H9 (cell line): ENCODE results near the gene SLC26A6. TPM values are rescaled to one million over a fixed set of nuclear protein-coding genes. Genes with fewer than 3 reads are reported as not detected.

Experiments
- DNase-seq: peaks from one replicate; pipeline ENCODE4 v3.0.0-alpha.2; 2017
- H2AFZ ChIP-seq: one replicate; pipeline ENCODE4 v1.6.1; 2013; ENCODE audit warnings: mild to moderate bottlenecking, low read length, control low read depth, moderate library complexity
- H2AK5ac ChIP-seq: 2 replicates; pipeline ENCODE4 v1.6.1; 2013; ENCODE audit warnings: low read length, control low read depth, mixed read lengths; ENCODE audit not compliant: insufficient read length
- H2BK120ac ChIP-seq: one replicate; pipeline ENCODE4 v1.6.1; 2013; ENCODE audit warnings: low read depth, mild to moderate bottlenecking, low read length, control low read depth, inconsistent platforms; ENCODE audit not compliant: poor library complexity, severe bottlenecking
- H2BK12ac ChIP-seq: 2 replicates; pipeline ENCODE4 v1.6.1; 2013; ENCODE audit warnings: low read length, control low read depth, mixed read lengths, low read depth; ENCODE audit not compliant: insufficient read length
- H2BK15ac ChIP-seq: 2 replicates; pipeline ENCODE4 v1.6.1; 2013; ENCODE audit warnings: low read depth, low read length, control low read depth
- H2BK20ac ChIP-seq: one replicate; pipeline ENCODE4 v1.6.1; 2013; ENCODE audit warnings: low read depth, mild to moderate bottlenecking, low read length, control low read depth, inconsistent platforms; ENCODE audit not compliant: poor library complexity, severe bottlenecking
- H2BK5ac ChIP-seq: 2 replicates; pipeline ENCODE4 v1.6.1; 2013; ENCODE audit warnings: low read length, control low read depth, mixed read lengths; ENCODE audit not compliant: insufficient read length
- H3K14ac ChIP-seq: 2 replicates; pipeline ENCODE4 v1.6.1; 2013; ENCODE audit warnings: low read length, control low read depth; ENCODE audit not compliant: insufficient read depth
- H3K18ac ChIP-seq: 2 replicates; pipeline ENCODE4 v1.6.1; 2013; ENCODE audit warnings: low read depth, mild to moderate bottlenecking, mixed read lengths, low read length, control low read depth; ENCODE audit not compliant: insufficient read length
- H3K23ac ChIP-seq: 2 replicates; pipeline ENCODE4 v1.6.1; 2013; ENCODE audit warnings: low read length, control low read depth, mixed read lengths, low read depth; ENCODE audit not compliant: insufficient read length
- H3K23me2 ChIP-seq: 2 replicates; pipeline ENCODE4 v1.6.1; 2013; ENCODE audit warnings: low read depth, mild to moderate bottlenecking, mixed read lengths, low read length, control low read depth; ENCODE audit not compliant: insufficient read length, poor library complexity, severe bottlenecking
- H3K27ac ChIP-seq: 2 replicates; pipeline ENCODE4 v1.5.1; 2013; ENCODE audit warnings: low read length, control low read depth, mixed read lengths, low read depth; ENCODE audit not compliant: insufficient read length
- H3K27me3 ChIP-seq: 2 replicates; pipeline ENCODE4 v1.6.1; 2013; ENCODE audit warnings: low read length, control low read depth, inconsistent platforms; ENCODE audit not compliant: insufficient read depth
- H3K4ac ChIP-seq: 2 replicates; pipeline ENCODE4 v1.6.1; 2013; ENCODE audit warnings: low read depth, mild to moderate bottlenecking, control low read depth, inconsistent platforms, low read length, moderate library complexity
- H3K4me1 ChIP-seq: 2 replicates; pipeline ENCODE4 v1.6.1; 2013; ENCODE audit warnings: low read length, control low read depth, inconsistent platforms; ENCODE audit not compliant: insufficient read depth
- H3K4me2 ChIP-seq: 2 replicates; pipeline ENCODE4 v1.6.1; 2013; ENCODE audit warnings: low read length, control low read depth, mixed read lengths; ENCODE audit not compliant: insufficient read length, insufficient read depth
- H3K56ac ChIP-seq: 2 replicates; pipeline ENCODE4 v1.6.1; 2013; ENCODE audit warnings: low read depth, mild to moderate bottlenecking, mixed read lengths, low read length, control low read depth; ENCODE audit not compliant: insufficient read length
- H3K79me1 ChIP-seq: 2 replicates; pipeline ENCODE4 v1.6.1; 2013; ENCODE audit warnings: low read depth, mild to moderate bottlenecking, moderate library complexity, low read length, control low read depth, inconsistent platforms; ENCODE audit not compliant: insufficient read depth, poor library complexity, severe bottlenecking
- H3K79me2 ChIP-seq: 2 replicates; pipeline ENCODE4 v1.6.1; 2013; ENCODE audit warnings: low read length, control low read depth, inconsistent platforms; ENCODE audit not compliant: insufficient read depth
- H3K9ac ChIP-seq: 2 replicates; pipeline ENCODE4 v1.6.1; 2013; ENCODE audit warnings: low read length, control low read depth, mixed read lengths; ENCODE audit not compliant: insufficient read length; ENCODE audit errors: extremely low read depth
- H3K9me3 ChIP-seq: one replicate; pipeline ENCODE4 v1.6.1; 2013; ENCODE audit warnings: low read depth, low read length, inconsistent platforms; ENCODE audit not compliant: control insufficient read depth
- H3T11ph ChIP-seq: one replicate; pipeline ENCODE4 v1.6.1; 2013; ENCODE audit warnings: mild to moderate bottlenecking, low read length, control low read depth, inconsistent platforms
- H4K20me1 ChIP-seq: one replicate; pipeline ENCODE4 v1.6.1; 2013; ENCODE audit not compliant: control insufficient read depth, insufficient read length, insufficient read depth
- H4K5ac ChIP-seq: 2 replicates; pipeline ENCODE4 v1.6.1; 2013; ENCODE audit warnings: low read depth, mild to moderate bottlenecking, mixed read lengths, low read length, control low read depth; ENCODE audit not compliant: insufficient read length
- H4K8ac ChIP-seq: replicated peaks from 2 replicates; pipeline ENCODE4 v1.6.1; 2013; ENCODE audit warnings: low read length, control low read depth, mixed read lengths, low read depth; ENCODE audit not compliant: insufficient read length
- H4K91ac ChIP-seq: 2 replicates; pipeline ENCODE4 v1.6.1; 2013; ENCODE audit warnings: low read depth, mild to moderate bottlenecking, moderate library complexity, mixed read lengths, low read length, control low read depth; ENCODE audit not compliant: insufficient read length
- H3K27ac Mint-ChIP-seq, 3 experiments: 2 replicates in 2 of 3; 3 replicates in 1 of 3; pipeline ENCODE4 v1.8.0; 2020 to 2021; ENCODE audit warnings: mixed read lengths in 3 of 3, mild to moderate bottlenecking in 1 of 3, moderate library complexity in 1 of 3
- H3K27me3 Mint-ChIP-seq: 2 replicates; pipeline ENCODE4 v1.8.0; 2021; ENCODE audit warnings: low read depth, mild to moderate bottlenecking, moderate library complexity, mixed read lengths
- H3K36me3 Mint-ChIP-seq, 3 experiments: 2 replicates in 2 of 3; 3 replicates in 1 of 3; pipeline ENCODE4 v1.8.0; 2020 to 2021; ENCODE audit warnings: low read depth in 3 of 3, mixed read lengths in 3 of 3; ENCODE audit not compliant: insufficient read depth in 1 of 3
- H3K4me1 Mint-ChIP-seq, 2 experiments: 2 replicates each; pipeline ENCODE4 v1.8.0; 2020; ENCODE audit warnings: mixed read lengths in 2 of 2
- H3K4me3 Mint-ChIP-seq, 2 experiments: 2 replicates in 1 of 2; 3 replicates in 1 of 2; pipeline ENCODE4 v1.8.0; 2020 to 2021; ENCODE audit warnings: mild to moderate bottlenecking in 2 of 2, mixed read lengths in 2 of 2, moderate library complexity in 1 of 2
- H3K9me3 Mint-ChIP-seq, 2 experiments: 2 replicates in 1 of 2; 3 replicates in 1 of 2; pipeline ENCODE4 v1.8.0; 2020; ENCODE audit warnings: mild to moderate bottlenecking in 2 of 2, mixed read lengths in 2 of 2, moderate library complexity in 1 of 2
- WGBS: extraction: QIAGEN DNeasy Blood & Tissue Kit; methylation state at CpG from one replicate; pipeline ENCODE4 v1.1.7; 2013; ENCODE audit warnings: missing lambda C conversion rate, low lambda C conversion rate, mixed read lengths; ENCODE audit not compliant: insufficient read length; ENCODE audit errors: extremely low coverage; 5-methylcytosine and 5-hydroxymethylcytosine counted together
- microRNA-seq: library from miRNA; unstranded; fragments of <30 nt; microRNA quantifications from one replicate; pipeline ENCODE4, GENCODE V29; 2020; ENCODE audit warnings: borderline microRNAs expressed
- total RNA-seq: library from RNA; stranded (reverse); gene quantifications from 2 replicates; pipeline ENCODE4 v1.2.1, GENCODE V29; 2021
- TF ChIP-seq, protein P1 (sequence below): fragments of 200-600 bp; sonication (generic); conservative IDR thresholded peaks from 3 replicates; pipeline ENCODE4 v1.8.0; 2021; ENCODE audit warnings: antibody characterized with exemption, mild to moderate bottlenecking

SLC26A6 gene
- total RNA-seq, 1 experiment from 2014 or later: 61.3 TPM

GRCh38 chr3:48576647-48577046 lies 58.6 kb downstream of the SLC26A6 start:
- no peaks in the 10 kb centered on the region for H3K79me2 ChIP-seq
- H3K4me2 ChIP-seq: no peak overlapping the region
- no peak overlapping the region for H3K27ac ChIP-seq
- H4K5ac ChIP-seq: no peak overlapping the region
- H2BK15ac ChIP-seq: no peak overlapping the region
- no peak overlapping the region for H4K8ac ChIP-seq
- Mint-ChIP-seq H3K9me3 (no peaks in the 10 kb centered on the region), H3K27me3 (no peaks in the 10 kb centered on the region), H3K27ac (no peak overlapping the region), H3K36me3 (peaks cover 0 to 21% (median 0%) of the 10 kb centered on the region in 3 experiments; a peak in 5 of 7 replicates), H3K4me1 (no peaks in the 10 kb centered on the region), H3K4me3 (no peak overlapping the region)
- no peaks in the 10 kb centered on the region for H3K9me3 ChIP-seq
- H3K9ac ChIP-seq: no peak overlapping the region
- H2BK120ac ChIP-seq: no peak overlapping the region
- H2AFZ ChIP-seq: no peak overlapping the region
- no peak overlapping the region for H3K18ac ChIP-seq
- H3K79me1 ChIP-seq: no peaks in the 10 kb centered on the region
- no peak for DNase-seq
- no CpG with 5 or more reads among the region's 4 CpGs for WGBS
- no peak overlapping the region for H3K4ac ChIP-seq
- H2BK5ac ChIP-seq: no peak overlapping the region
- H3K56ac ChIP-seq: no peak overlapping the region
- no peaks in the 10 kb centered on the region for H3K4me1 ChIP-seq
- H3K27me3 ChIP-seq: no peaks in the 10 kb centered on the region
- no peak overlapping the region for H4K91ac ChIP-seq
- TF ChIP-seq, protein P1, sequence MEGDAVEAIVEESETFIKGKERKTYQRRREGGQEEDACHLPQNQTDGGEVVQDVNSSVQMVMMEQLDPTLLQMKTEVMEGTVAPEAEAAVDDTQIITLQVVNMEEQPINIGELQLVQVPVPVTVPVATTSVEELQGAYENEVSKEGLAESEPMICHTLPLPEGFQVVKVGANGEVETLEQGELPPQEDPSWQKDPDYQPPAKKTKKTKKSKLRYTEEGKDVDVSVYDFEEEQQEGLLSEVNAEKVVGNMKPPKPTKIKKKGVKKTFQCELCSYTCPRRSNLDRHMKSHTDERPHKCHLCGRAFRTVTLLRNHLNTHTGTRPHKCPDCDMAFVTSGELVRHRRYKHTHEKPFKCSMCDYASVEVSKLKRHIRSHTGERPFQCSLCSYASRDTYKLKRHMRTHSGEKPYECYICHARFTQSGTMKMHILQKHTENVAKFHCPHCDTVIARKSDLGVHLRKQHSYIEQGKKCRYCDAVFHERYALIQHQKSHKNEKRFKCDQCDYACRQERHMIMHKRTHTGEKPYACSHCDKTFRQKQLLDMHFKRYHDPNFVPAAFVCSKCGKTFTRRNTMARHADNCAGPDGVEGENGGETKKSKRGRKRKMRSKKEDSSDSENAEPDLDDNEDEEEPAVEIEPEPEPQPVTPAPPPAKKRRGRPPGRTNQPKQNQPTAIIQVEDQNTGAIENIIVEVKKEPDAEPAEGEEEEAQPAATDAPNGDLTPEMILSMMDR: no peak
- H2AK5ac ChIP-seq: no peak overlapping the region
- no peak overlapping the region for H3T11ph ChIP-seq
- H2BK20ac ChIP-seq: no peak overlapping the region
- H3K23ac ChIP-seq: no peak overlapping the region
- H3K23me2 ChIP-seq: no peaks in the 10 kb centered on the region
- H2BK12ac ChIP-seq: no peak overlapping the region
- H4K20me1 ChIP-seq: no peaks in the 10 kb centered on the region
- no peak overlapping the region for H3K14ac ChIP-seq

Small RNA genes lying within 50 kb of the gene (microRNA-seq; reads per million reads assigned to microRNA genes)
- gene MIR4793: not detected
- not detected for gene MIR711

Other genes with a start within 250 kb of the SLC26A6 start
- 175 and 184 TPM in 2 replicates for gene PLXNB1, start 205.4 kb downstream of the SLC26A6 start, total RNA-seq
- gene CCDC51, start 195.3 kb downstream of the SLC26A6 start, total RNA-seq: 20.0 and 22.0 TPM in 2 replicates
- gene TMA7, start 195.2 kb downstream of the SLC26A6 start, total RNA-seq: 305 and 309 TPM in 2 replicates
- gene ATRIP, start 188.7 kb downstream of the SLC26A6 start, total RNA-seq: 16.3 and 17.5 TPM in 2 replicates
- 171 and 174 TPM in 2 replicates for gene SHISA5, start 131.3 kb downstream of the SLC26A6 start, total RNA-seq
- gene PFKFB4, start 78.7 kb downstream of the SLC26A6 start, total RNA-seq: 12.3 and 13.9 TPM in 2 replicates
- gene UCN2, start 71.7 kb downstream of the SLC26A6 start, total RNA-seq: 0.42 and 0.68 TPM in 2 replicates
- gene COL7A1, start 40.1 kb downstream of the SLC26A6 start, total RNA-seq: 20.2 and 22.9 TPM in 2 replicates
- gene UQCRC1, start 25.8 kb downstream of the SLC26A6 start, total RNA-seq: 285 and 299 TPM in 2 replicates
- gene TMEM89, start 13.7 kb downstream of the SLC26A6 start, total RNA-seq: 0.70 and 0.74 TPM in 2 replicates
- gene CELSR3, start 27.4 kb upstream of the SLC26A6 start, total RNA-seq: 23.5 and 23.9 TPM in 2 replicates
- gene NCKIPSD, start 50.5 kb upstream of the SLC26A6 start, total RNA-seq: 38.3 and 46.0 TPM in 2 replicates
- gene IP6K2, start 81.8 kb upstream of the SLC26A6 start, total RNA-seq: 94.7 and 96.5 TPM in 2 replicates
- gene PRKAR2A, start 212.4 kb upstream of the SLC26A6 start, total RNA-seq: 38.7 and 39.1 TPM in 2 replicates